ENCODE measurements around the gene DEGS2. TPM values are rescaled to one million over a fixed set of nuclear protein-coding genes. Genes with fewer than 3 reads are reported as not detected.

The DEGS2 gene
- polyA plus RNA-seq, 3 donors: 4.3 to 7.9 (median 7.7) TPM

DNA sequence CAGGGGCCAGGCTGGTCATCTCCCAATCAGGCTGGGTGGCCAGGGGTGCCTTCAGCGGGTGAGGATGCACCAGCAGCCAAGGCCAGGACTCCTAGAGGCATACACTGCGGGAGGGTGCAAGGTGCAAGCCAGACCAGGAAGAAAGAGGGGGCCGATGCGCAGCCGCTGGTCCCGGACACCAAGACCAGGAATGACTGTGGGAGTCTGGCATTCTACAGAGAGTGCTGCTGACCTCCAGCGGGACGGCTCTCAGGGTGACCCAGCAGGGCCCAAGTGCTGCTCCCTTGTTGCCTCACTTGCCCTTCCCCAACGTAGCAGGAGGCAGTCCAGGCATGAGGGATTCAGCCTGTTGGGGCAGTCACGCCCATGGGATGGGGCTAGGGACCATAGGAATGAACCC is 35.8 kb downstream of the DEGS2 start:
- no peak for DNase-seq (ENCODE audit: extremely low read depth in 1 of 11, low read depth in 9 of 11, low spot score in 4 of 11)

DNA sequence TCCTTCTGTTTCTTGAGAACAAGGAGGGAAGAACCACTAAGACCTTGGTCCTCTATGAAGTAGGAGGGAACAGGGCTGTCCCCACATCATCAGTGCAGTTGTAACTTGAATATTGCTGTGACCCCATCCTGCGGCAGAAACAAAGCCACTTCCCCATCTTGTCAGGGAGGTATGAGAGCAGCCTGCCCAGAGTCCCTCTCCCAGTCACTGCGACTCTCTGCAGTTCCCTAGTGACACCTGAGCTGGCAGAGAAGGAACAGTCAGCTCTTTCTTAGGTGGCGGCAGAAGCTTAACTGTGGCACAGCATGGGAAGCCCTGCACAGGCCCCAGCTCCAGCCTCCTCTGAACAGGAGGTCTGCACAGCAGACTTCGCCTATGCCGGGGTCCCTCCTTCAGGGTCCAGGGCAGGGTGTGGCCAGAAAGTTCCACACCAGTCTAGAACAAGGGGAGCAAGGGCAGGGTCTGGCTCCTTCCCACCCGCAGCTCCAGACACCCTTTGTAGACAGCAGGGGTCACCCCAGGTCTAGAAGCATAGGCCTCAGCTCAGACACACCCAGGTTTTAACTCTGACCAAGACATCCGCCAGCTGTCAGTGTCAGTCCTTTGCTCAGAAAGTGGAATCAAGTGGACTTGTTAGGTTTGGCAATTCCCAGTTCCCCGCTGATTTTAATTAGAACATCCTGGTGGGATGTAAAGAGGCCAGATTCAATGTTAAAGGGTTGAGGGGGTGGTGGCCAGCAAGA is 36.8 kb downstream of the DEGS2 start:
- no peak for DNase-seq (ENCODE audit: extremely low read depth in 1 of 11, low read depth in 9 of 11, low spot score in 4 of 11)

DNA sequence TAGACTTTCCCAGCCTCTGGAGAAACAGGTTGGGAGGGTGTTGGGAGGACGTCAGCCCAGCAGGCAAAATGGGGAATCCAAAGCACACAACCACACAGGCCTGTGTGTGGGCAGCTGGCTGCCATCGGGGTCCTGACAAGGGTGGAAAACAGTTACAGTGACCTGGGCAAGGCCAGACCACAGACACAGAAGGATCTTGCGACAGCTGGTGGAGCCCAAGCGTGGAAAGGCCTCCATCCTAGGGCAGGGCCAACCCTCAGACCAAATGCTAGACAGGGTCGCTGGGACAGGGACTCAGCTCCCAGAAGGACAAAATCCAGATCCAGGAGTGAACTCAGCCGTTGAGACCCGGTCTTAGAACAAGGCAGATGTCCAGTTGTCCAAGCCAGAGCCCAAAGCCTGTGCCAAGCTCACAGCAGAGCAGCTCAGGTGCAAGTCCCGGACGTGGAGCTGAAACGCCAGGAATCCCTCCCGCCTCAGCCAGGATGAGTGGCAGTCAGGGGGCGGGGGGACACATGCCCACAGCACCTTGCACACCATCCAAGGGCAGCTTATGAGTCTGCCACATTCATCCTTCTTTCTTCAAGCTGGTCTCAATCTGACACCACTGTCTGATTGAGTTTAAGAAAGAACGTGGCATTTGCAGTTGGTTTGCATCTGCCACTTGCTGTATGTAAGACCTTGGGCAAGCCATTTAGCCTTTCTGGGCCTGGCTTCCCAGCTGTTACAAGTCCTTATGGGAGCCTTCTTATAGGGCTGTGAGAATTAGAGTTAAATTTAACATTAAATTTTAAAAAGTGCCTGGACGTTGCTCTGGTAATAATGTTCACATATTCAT is 37.6 kb downstream of the DEGS2 start:
- DNase-seq (ENCODE audit: extremely low read depth in 1 of 11, low read depth in 9 of 11, low spot score in 4 of 11): no peak

DNA sequence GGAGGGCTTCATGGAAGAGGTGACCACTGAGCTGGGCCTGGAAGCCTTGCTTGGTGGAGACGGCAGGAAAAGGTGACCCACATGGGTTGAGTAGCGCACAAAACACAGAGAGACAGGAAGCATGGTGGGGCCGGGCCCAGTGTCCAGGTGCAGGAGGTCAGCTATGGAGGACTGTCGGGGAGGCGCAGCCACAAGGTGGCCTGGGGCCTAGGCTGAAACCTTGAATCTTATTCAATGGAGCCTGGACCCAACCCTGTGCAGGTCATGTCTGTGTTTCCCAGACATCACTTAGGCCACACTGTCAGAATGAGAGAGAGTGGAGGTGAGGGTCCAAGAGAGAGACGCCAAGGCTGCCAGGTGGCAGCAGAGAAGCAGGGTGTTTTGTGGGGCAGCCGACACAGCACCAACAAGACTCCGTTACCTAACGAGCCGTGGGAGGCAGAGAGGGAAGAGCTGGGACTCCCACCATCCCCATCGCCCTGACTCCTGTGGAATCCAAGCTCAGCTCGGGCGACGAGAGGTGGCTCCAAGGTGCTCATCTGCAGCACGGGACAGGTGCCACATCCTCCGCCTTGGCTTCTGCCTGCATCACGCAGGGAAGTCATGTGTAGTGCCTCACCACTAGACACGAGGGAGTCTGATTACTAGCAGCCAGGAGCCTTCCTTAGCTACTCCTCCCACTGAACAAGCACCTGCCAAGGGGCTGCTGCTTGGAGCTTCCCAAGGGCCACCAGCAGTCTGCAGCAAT is 38.7 kb downstream of the DEGS2 start:
- no peak for DNase-seq (ENCODE audit: extremely low read depth in 1 of 11, low read depth in 9 of 11, low spot score in 4 of 11)

DNA sequence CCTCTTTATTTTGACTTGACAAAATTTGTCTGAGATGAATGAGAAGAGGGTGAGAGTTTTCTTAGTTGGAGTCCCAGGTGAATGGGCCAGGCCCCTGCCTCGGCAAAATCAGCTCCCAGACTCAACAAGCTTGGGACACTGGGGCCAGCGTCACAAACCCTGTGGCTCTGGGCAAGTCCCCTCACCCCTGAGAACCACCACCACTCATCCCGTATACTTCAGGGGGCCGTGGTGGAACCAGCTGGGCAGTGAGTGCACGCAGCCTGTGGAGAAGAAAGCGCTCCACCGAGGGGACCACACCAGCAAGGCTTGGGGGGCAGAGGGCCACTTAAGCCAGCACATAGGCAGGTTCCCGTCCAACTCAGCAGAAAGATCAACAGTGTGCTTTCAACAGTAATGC is 40.2 kb downstream of the DEGS2 start:
- no peak for DNase-seq (ENCODE audit: extremely low read depth in 1 of 11, low read depth in 9 of 11, low spot score in 4 of 11)

DNA sequence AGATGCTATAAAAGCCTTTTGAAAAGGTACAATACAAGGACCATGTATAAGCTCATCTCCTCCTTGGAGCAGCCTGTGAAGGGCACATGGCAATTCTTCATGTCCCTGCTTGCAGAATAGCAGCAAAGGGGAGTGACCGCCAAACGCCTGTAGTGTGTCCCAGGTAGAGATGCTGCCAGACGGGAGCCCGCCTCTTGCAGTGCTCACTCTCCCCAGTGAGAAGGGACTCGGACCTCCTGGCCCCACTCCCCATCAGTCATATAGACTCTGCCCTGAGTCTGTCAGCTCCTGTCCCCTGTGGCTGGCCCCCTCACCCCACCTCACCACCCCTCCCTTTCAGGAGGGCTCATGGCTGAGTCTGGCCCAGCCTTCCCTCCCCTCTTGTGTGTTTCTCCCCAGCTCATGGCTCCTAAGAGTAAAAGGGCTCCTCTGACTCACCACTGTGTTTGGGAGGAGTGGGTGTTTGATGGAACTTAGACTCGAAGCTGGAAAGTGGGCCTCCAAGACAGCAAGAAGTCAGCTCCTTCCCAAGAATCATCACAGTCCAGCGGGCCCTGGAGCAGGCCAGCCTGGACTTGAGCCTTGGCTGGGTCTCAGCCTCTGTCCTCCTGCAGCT is 40.9 kb downstream of the DEGS2 start:
- DNase-seq (ENCODE audit: extremely low read depth in 1 of 11, low read depth in 9 of 11, low spot score in 4 of 11): no peak

DNA sequence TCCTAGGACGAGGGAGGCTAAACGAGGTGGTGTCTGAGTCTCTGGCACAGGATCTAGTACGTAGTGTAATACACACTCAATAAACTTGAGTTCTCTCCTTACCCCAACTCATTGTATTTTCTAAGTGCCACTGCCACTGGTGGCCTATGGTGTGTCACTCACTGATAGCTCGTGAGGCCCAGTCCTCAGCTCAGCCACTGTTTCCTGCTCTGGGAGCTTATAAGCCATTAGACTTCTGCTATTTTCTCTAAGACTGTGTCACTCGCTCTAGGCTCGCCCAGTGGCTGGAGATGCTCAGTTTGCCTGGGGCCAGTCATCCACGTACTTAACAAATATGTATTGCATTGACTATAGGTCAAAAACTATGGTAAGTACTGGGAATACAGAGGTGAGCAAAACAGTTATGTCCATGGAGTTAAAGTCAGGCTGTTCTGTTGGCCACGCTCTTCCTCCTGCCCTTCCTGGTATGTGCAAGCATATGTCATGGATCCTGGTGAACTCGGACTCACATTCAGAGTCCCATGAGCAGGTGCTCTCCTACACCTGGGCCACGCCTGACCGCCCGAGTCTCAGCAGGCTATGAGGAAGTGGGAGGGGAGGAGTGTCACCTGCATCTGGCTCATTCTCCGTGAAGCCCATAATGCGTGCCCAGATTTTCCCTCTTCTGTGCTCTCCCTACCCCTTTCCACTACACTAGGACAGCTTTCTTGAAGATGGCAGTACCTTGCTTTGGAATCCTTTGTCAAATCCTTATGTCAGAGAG is 41.6 kb downstream of the DEGS2 start:
- no peak for DNase-seq (ENCODE audit: extremely low read depth in 1 of 11, low read depth in 9 of 11, low spot score in 4 of 11)

DNA sequence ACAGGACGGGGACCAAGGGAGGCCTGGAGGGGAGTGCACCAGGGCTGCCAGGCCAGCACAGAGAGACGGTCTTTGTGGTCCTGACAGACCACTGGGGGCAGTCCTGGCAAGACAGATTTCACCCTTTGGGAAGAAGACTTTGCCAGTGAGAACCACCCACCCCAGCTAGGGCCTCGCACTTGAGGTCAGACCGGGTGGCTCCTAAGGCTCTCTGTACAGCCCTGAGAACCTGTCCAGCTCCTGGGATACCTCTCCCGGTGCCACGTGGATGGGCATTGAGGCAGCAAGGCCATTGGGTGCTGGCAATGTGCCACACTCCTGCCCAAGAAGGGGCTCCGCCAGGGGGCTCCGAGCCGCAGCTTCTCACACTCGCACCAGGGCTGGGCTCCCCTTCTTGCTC is 42.4 kb downstream of the DEGS2 start:
- DNase-seq (ENCODE audit: extremely low read depth in 1 of 11, low read depth in 9 of 11, low spot score in 4 of 11): no peak

DNA sequence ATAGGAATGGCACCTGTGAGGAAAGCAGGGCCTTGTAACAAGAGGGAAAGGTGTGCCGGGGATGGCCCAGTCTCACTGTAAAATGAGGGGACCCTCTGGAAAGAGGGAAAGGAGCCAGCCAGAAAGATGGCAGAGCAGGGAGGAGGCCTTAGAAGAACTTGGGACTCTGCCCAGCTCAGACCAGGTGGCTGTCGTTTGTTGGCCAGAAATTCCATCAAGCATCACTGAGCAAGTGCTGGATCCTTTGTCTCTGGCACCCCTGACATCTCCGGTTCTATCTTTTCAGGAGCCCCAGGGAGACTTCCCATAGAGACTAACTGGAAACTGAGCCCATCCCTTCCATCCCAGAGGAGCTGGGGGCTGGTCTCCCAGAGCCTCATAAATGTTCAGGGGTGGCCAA is 43.3 kb downstream of the DEGS2 start:
- DNase-seq (ENCODE audit: extremely low read depth in 1 of 11, low read depth in 9 of 11, low spot score in 4 of 11): no peak

DNA sequence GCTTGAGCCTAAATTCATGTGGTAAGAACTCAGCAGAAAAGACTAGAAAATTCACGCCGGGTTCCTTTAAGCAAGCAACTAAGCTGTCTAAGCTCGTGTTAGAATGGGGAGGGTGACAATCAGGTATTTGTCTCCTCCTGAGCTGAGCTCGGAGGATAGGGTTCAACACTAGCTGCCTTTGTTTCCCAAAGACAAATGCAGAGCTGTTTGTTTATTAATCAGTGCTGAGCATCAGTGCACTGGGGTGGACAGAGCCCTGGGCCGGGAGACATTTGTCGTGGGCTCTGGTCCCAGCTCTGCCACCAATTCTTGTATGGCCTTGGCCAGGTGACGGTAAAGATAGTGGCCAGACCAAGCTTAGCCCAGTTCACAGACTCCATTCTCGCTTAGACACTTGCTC is 43.7 kb downstream of the DEGS2 start:
- DNase-seq (ENCODE audit: extremely low read depth in 1 of 11, low read depth in 9 of 11, low spot score in 4 of 11): no peak

DNA sequence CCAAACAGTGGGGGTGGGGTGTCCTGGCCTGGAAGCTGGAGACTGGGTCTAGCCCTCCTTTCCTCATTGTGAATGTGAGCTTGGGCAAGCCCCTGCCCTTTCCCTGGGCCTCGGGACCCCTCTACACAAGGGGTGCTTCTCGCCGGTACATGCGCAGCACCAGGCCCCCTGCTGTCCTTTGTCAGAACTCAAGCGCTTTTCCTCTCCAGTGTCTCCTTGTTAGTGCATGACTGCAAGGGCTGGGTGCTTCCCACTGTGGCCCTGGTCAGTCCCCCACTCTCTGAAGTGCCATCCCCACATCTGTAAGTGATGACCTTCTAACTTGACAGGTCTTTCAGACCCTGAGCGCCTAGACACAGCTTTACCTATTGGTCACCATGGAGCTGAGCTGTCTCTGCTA is 44.2 kb downstream of the DEGS2 start:
- DNase-seq (ENCODE audit: extremely low read depth in 1 of 11, low read depth in 9 of 11, low spot score in 4 of 11): no peak

DNA sequence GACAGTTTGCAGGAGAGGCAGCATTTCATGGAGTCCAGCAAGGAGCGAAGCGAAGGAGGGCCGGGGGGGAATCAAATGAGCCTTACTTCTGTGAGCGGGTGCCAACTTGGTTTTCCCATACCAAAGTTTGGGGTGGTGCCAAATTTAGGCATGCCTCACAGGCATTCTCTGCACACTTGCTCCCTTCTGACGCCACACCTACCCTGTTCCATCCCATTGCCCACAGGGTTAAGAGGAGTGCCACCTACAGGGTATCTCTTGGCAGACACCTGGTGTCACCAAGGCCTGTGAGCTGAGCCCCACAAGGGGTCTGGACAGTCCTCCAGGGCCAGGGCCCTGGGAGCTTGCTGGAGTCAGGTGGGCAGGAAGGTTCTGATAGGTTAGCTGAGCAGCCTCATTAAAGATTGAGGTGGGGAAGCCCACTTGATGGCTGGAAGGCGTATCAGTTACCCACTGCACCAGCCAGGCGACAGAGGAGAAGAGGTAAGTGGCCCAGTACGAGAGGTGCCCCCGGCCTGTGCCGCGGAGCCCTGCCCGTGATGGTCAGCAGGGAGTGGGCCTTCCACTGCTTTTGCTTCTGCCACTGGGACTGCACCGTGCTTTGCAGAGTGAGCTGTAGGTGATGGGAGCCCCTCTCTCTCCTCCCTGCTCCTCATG is 45.2 kb downstream of the DEGS2 start:
- DNase-seq (ENCODE audit: extremely low read depth in 1 of 11, low read depth in 9 of 11, low spot score in 4 of 11): no peak

DNA sequence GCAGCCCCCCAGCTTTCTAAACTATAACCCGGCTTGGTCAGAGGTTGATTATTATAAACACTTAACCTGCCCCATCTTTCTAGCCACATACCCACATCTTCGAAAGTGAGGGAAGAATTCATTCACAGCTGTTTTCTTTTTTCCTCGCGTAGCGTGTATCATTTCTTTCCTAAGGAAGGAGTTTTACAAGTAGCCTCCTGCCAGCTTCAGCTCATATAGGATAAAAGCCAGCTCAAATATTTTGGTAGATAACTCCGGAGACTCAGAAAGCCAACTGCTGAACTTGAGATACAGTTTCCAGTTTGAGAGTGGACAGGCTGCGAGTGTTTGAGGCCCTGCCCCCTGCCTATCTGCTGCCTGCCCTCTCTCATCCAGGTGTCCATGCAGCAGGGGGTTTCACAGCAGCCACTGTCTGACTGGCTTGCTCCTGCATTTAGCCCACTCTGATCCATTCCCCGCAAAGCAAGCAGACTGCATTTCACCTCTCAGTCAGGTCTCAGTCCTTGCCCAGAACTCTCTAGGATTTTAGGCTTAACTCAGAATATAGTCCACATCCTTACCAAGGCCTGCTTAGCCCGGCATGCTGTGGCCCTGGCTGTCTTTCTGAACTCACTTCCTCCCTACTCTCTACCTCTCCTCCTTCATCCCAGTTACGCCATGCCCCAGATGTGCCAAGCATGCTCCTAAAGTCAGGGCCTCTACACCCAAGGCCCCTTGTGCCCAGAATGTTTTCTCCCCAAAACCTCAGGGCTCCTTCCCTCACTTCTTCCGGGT is 47.3 kb downstream of the DEGS2 start:
- no peak for DNase-seq (ENCODE audit: extremely low read depth in 1 of 11, low read depth in 9 of 11, low spot score in 4 of 11)

DNA sequence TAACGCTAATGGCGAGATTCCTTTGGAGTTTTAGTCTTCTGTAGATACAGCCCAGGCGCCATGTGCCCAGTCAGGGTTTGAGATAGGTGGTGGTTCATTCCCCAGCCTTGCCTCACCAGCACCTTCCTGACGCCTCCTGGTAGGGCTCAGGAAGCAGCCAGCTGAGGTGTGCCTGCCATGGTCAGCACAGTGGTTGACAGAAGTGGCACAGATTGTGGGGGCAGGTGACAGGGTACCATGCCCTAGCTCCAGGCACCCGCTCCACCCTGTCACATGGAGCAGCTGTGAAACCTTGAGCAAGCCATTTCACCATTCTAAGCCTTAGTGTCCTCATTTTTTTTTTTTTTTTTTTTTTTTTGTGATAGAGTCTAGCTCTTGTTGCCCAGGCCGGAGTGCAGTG is 48.6 kb downstream of the DEGS2 start:
- DNase-seq (ENCODE audit: extremely low read depth in 1 of 11, low read depth in 9 of 11, low spot score in 4 of 11): no peak

DNA sequence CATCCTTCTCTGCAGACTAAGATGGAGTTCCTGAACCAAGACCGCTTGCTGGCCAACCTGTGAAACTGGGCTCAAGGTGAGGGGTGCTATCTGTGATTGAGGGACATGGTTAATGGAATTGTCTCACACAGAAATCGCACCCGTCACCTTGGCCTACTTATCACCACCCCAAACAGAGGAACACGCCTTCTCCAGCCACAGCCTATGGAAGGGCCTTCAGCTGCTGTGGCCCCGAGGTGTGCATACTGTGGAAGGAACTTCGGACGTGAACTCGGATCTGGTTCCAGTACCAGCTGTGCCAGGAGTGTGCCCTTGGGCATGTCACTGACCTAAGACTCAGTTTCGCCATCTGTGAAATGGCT is 49.9 kb downstream of the DEGS2 start:
- no peak for DNase-seq (ENCODE audit: extremely low read depth in 1 of 11, low read depth in 9 of 11, low spot score in 4 of 11)

DNA sequence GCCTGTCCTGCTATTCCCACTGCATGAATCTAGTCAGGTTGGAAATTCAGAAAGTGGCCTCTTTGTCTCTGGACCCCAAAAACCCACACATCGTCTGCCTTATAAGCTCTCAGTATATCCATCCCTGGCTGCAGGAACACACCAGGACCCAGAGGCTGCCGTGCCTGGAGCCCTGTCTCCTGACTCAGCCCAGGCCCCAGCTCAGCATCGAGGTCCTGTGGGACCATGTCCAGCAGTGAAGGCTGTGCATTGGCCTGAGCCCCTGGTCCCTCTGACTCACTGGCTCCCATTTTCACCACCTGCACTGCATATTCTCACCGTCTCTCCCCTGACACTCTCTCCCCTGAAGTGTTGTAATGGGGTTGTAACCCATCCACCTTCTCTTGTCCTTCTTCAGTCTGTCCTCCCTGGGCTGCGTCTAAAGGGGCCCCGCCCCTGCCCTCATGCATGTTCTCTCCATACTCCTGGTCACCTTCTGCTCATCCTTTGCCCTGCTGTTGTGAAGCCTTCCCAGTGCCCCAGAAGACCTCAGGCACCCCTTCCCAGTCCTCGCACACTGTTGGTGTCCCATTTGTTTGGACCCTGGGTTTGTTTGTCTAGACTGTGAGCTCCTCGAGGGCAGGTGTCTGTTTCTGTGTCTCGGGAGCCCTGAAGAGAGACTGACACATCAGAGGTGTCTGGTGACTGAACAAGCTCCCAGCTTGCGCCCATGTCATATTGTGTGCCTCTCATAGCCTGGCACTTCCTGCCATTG is 50.4 kb downstream of the DEGS2 start:
- DNase-seq (ENCODE audit: extremely low read depth in 1 of 11, low read depth in 9 of 11, low spot score in 4 of 11): no peak

Data from renal cortex interstitium (tissue), 11 donors.